ENCODE data around the gene KANSL1. TPM values are rescaled to one million over a fixed set of nuclear protein-coding genes. Genes with fewer than 3 reads are reported as not detected.
"Not testable (repeated sequence)": the region's sequence is repeated elsewhere in the genome, so short reads cannot be mapped to it uniquely, and the experiment has no call there.

KANSL1 gene
- total RNA-seq, 1 experiment from 2014 or later, result 47.6 TPM

DNA sequence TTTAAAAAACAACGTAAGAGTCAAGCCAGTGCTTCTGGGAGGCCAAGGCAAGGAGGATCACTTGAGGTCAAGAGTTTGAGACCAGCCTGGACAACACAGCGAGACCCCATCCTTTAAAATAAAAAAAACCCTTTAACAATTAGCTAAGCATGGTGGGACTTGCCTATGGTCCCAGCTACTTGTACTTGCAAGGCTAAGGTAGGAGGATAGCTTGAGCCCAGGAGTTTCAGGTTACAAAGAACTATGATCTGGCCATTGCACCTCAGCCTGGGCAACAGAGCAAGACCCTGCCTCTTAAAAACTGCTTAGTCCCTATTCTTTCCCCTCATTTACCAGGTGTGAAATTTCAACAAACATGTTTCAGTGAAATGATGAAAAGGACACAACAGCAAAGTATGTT, 104.6 kb downstream of the KANSL1 start:
- BruUV-seq (replicated peaks), result no TSS peak
- TF ChIP-seq EZH2phosphoT487 (IDR thresholded peaks at IDR 0.05; ENCODE audit: borderline replicate concordance, low read length) (no peak), CTCF (conservative IDR thresholded peaks at IDR 0.05; ENCODE audit: low read depth, low read length) (no peak), EZH2 (IDR thresholded peaks at IDR 0.05; ENCODE audit: low read length, unreplicated experiment) (no peak)

DNA sequence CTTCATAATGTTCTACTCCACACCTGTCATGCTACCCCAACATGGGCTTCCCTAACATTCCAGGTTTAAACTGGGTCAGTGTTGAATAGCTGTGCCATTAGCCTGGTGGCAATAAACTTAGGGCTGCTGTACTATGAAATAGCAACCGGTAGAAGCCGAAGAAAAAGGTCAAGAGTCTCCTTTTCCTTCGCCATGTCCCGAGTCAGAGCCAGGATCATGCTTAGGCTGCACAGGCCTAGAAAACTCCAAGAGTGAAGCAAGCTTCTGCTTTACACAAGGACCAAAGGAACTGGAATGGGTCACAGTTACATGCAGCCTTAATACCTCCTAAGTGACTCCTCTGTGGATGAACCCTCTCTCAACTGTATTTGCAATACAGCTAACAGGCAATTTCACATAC, 105.4 kb downstream of the KANSL1 start:
- H3K27ac ChIP-seq (ENCODE audit: low read length); ATAC-seq; H2AFZ ChIP-seq (ENCODE audit: low read length); intact Hi-C loops (cut with micrococcal nuclease); H3K4me3 ChIP-seq (ENCODE audit: low read length); H3K9me2 ChIP-seq (replicated peaks; ENCODE audit: low read length); POLR2A ChIA-PET (ENCODE audit: unreplicated experiment); H3K4me2 ChIP-seq (ENCODE audit: low read length); H3F3A ChIP-seq (ENCODE audit: low read length, unreplicated experiment); H3K27me3 ChIP-seq (ENCODE audit: low read length); H3K9me3 ChIP-seq (ENCODE audit: low read length); BruUV-seq (replicated peaks); DNase-seq; CTCF ChIA-PET; H3K9ac ChIP-seq (ENCODE audit: low read length); H3K4me1 ChIP-seq (ENCODE audit: insufficient read depth, low read length): not testable (repeated sequence)
- Histone ChIP-seq H3K79me2 (ENCODE audit: low read length) (peaks cover 72% of the 10 kb centered on the region), H3K36me3 (ENCODE audit: low read depth, low read length) (peaks cover 26% of the 10 kb centered on the region), H4K20me1 (ENCODE audit: low read length) (peaks cover 18% of the 10 kb centered on the region)

More for the DNA sequence above, 104.6 kb downstream of the KANSL1 start:
- no peak overlapping the region for H3K4me3 ChIP-seq (ENCODE audit: low read length)
- ATAC-seq (no peak), DNase-seq (no peak)
- H3K9me2 ChIP-seq (replicated peaks; ENCODE audit: low read length), result no peaks in the 10 kb centered on the region
- H3K36me3 ChIP-seq (ENCODE audit: low read depth, low read length), result peaks cover 30% of the 10 kb centered on the region
- ChIA-PET CTCF (no interaction called here), POLR2A (ENCODE audit: unreplicated experiment) (no interaction called here)
- H3K4me1 ChIP-seq (ENCODE audit: insufficient read depth, low read length), result no peaks in the 10 kb centered on the region
- H3K9ac ChIP-seq (ENCODE audit: low read length), result no peak overlapping the region
- peaks cover 70% of the 10 kb centered on the region for H3K79me2 ChIP-seq (ENCODE audit: low read length)
- no peak overlapping the region for H3K27ac ChIP-seq (ENCODE audit: low read length)
- intact Hi-C loops (cut with micrococcal nuclease), result no loop called here
- no peaks in the 10 kb centered on the region for H3F3A ChIP-seq (ENCODE audit: low read length, unreplicated experiment)
- H3K4me2 ChIP-seq (ENCODE audit: low read length), result no peak overlapping the region
- H3K9me3 ChIP-seq (ENCODE audit: low read length), result no peaks in the 10 kb centered on the region
- H3K27me3 ChIP-seq (ENCODE audit: low read length), result no peaks in the 10 kb centered on the region
- H2AFZ ChIP-seq (ENCODE audit: low read length), result no peak overlapping the region
- peaks cover 15% of the 10 kb centered on the region for H4K20me1 ChIP-seq (ENCODE audit: low read length)

- no peak for TF ChIP-seq EZH2 (IDR thresholded peaks at IDR 0.05; ENCODE audit: low read length, unreplicated experiment)
- no peak for TF ChIP-seq CTCF (conservative IDR thresholded peaks at IDR 0.05; ENCODE audit: low read depth, low read length)
- no peak for TF ChIP-seq EZH2phosphoT487 (IDR thresholded peaks at IDR 0.05; ENCODE audit: borderline replicate concordance, low read length)
- no TSS peak for BruUV-seq (replicated peaks)
These were observed 106.4 kb downstream of the KANSL1 start for GRCh38 chr17:46086821-46087220.

More at GRCh38 chr17:46086821-46087220, 106.4 kb downstream of the KANSL1 start:
- ATAC-seq (no peak), DNase-seq (no peak)
- Histone ChIP-seq H3K9me3 (ENCODE audit: low read length) (no peaks in the 10 kb centered on the region), H3K4me1 (ENCODE audit: insufficient read depth, low read length) (no peaks in the 10 kb centered on the region), H4K20me1 (ENCODE audit: low read length) (peaks cover 18% of the 10 kb centered on the region), H3K4me3 (ENCODE audit: low read length) (no peak overlapping the region), H3K4me2 (ENCODE audit: low read length) (no peak overlapping the region), H3K79me2 (ENCODE audit: low read length) (peaks cover 75% of the 10 kb centered on the region), H2AFZ (ENCODE audit: low read length) (no peak overlapping the region), H3K27me3 (ENCODE audit: low read length) (no peaks in the 10 kb centered on the region), H3K36me3 (ENCODE audit: low read depth, low read length) (peaks cover 21% of the 10 kb centered on the region), H3K9me2 (replicated peaks; ENCODE audit: low read length) (no peaks in the 10 kb centered on the region), H3K9ac (ENCODE audit: low read length) (no peak overlapping the region), H3K27ac (ENCODE audit: low read length) (no peak overlapping the region), H3F3A (ENCODE audit: low read length, unreplicated experiment) (no peaks in the 10 kb centered on the region)
- POLR2A ChIA-PET (ENCODE audit: unreplicated experiment), result interaction anchor here (0.5 kb wide), 1 partner anchor 14 kb away, joined by 3 read pairs; no protein-coding TSS in a partner anchor
- CTCF ChIA-PET, result interaction anchor here (0.5 kb wide), 1 partner anchor 23 kb away, joined by 3 read pairs; no protein-coding TSS in a partner anchor
- intact Hi-C loops (cut with micrococcal nuclease), result no loop called here

Data from PC-3 (cell line).